BLaER1 treated with 17β-estradiol and CSF1 and Interleukin-3, amounts not matched to agents 10 nM and 100 nM (cell line): ENCODE data around the gene MAP4K2.

Source experiments
- H3K27ac ChIP-seq, 11 experiments: shearing (Covaris generic); formaldehyde crosslinking; 2 replicates each; pipeline ENCODE4 v1.8.1; 2022
- H3K27me3 ChIP-seq, 11 experiments: shearing (Covaris generic); formaldehyde crosslinking; 2 replicates each; pipeline ENCODE4 v1.8.1; 2022
- H3K36me3 ChIP-seq, 11 experiments: shearing (Covaris generic); formaldehyde crosslinking; 2 replicates each; pipeline ENCODE4 v1.8.1; 2022
- H3K4me1 ChIP-seq, 10 experiments: shearing (Covaris generic); formaldehyde crosslinking; 2 replicates each; pipeline ENCODE4 v1.8.1; 2022
- H3K4me2 ChIP-seq, 11 experiments: shearing (Covaris generic); formaldehyde crosslinking; 2 replicates each; pipeline ENCODE4 v1.8.1; 2022
- H3K4me3 ChIP-seq, 10 experiments: shearing (Covaris generic); formaldehyde crosslinking; 2 replicates each; pipeline ENCODE4 v1.8.1; 2022
- H3K9ac ChIP-seq, 11 experiments: shearing (Covaris generic); formaldehyde crosslinking; 2 replicates each; pipeline ENCODE4 v1.8.1; 2022
- H3K9me3 ChIP-seq, 11 experiments: shearing (Covaris generic); formaldehyde crosslinking; replicated peaks in 1 of 11; 2 replicates each; pipeline ENCODE4 v1.8.1; 2022
- H4K20me1 ChIP-seq, 11 experiments: shearing (Covaris generic); formaldehyde crosslinking; 2 replicates each; pipeline ENCODE4 v1.8.1; 2022
- Cebpa-rat ChIP-seq, 11 experiments: shearing (Covaris generic); IDR thresholded peaks; 2 replicates each; pipeline ENCODE4 v1.8.1; 2022

Gene MAP4K2

GRCh38 chr11:64794526-64794925 lies 8.5 kb downstream of the MAP4K2 start:
- H3K9me3 ChIP-seq = no peaks in the 10 kb centered on the region
- H3K9ac ChIP-seq = no peak overlapping the region; a peak in 1 of 22 replicates
- peak overlapping the region in 9 of 11 experiments; percentile 11 to 92 (median 75); a peak in 13 of 22 replicates for H3K4me2 ChIP-seq
- H4K20me1 ChIP-seq = peaks cover 0 to 55% (median 4%) of the 10 kb centered on the region in 11 experiments; a peak in 8 of 22 replicates
- no peak overlapping the region for H3K4me3 ChIP-seq
- no peaks in the 10 kb centered on the region for H3K27me3 ChIP-seq
- H3K4me1 ChIP-seq = peaks cover 21 to 70% (median 63%) of the 10 kb centered on the region in 10 experiments
- H3K36me3 ChIP-seq = peaks cover 17 to 96% (median 31%) of the 10 kb centered on the region in 11 experiments; a peak in 21 of 22 replicates
- no peak overlapping the region for H3K27ac ChIP-seq
- TF ChIP-seq Cebpa-rat (IDR thresholded peaks at IDR 0.05) = no peak

DNA sequence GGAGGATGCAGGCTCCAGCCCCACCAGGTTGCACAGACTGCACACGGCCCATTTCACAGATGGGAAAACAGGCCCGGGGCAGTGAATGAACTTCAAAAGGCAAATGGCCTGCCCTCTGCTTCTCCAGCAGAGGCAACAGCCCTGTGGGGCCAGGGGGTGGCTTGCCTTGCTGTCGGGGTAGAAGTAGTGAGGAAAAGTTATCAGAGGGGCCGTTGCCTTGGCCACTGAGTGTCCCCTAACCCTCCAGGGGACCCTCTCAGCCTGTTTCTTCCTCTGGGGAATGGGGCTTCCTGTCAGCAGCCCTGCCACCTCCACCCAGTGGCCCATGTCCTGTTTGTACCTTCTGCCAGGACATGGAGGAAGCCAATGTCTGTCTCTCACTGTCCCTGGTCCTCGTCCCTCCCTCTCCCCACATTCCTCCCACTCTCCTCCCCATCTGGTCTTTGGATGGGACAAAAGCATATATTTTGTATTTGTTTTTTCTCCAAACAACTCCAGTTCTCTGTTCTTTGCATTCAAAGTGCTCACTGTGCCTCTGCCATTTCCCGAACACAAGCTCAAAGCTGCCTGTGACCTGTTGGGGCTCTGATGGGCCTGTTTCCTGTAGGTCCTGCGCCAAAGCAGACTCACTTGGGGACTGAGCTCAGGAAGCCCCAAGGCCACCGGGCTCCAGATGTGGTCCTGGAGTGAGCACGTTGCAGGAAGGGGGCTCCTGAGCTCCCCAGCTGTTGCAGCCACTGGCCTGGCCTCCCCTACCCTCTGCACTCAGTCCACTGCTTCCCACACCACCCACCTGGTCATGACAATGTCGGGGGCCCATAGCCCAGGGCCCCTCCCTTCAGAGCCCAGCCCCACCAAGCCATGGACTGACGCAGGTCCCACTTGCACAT lies 9.5 kb downstream of the MAP4K2 start:
- peak overlapping the region in 8 of 11 experiments; percentile 4 to 62 (median 44); a peak in 15 of 22 replicates for H3K27ac ChIP-seq
- peak overlapping the region in 10 of 11 experiments; percentile 5 to 61 (median 36); a peak in 16 of 22 replicates for H3K9ac ChIP-seq
- peak overlapping the region; percentile 27 to 92 (median 75); a peak in 19 of 22 replicates for H3K4me2 ChIP-seq
- H3K4me1 ChIP-seq = peaks cover 16 to 60% (median 53%) of the 10 kb centered on the region in 10 experiments; a peak in 19 of 20 replicates
- 0 out of 20 replicates have a peak overlapping the region, but pooled peaks of 1 of the 10 experiments have one; percentile 22 for H3K4me3 ChIP-seq
- peaks cover 27 to 96% (median 41%) of the 10 kb centered on the region in 11 experiments; a peak in 21 of 22 replicates for H3K36me3 ChIP-seq
- TF ChIP-seq Cebpa-rat (IDR thresholded peaks at IDR 0.05) = no peak
- H3K9me3 ChIP-seq = no peaks in the 10 kb centered on the region
- H3K27me3 ChIP-seq = no peaks in the 10 kb centered on the region
- peaks cover 0 to 65% (median 4%) of the 10 kb centered on the region in 11 experiments; a peak in 8 of 22 replicates for H4K20me1 ChIP-seq

GRCh38 chr11:64792482-64792881 lies 10.5 kb downstream of the MAP4K2 start:
- Histone ChIP-seq H3K9ac (no peak overlapping the region), H3K9me3 (no peaks in the 10 kb centered on the region), H3K36me3 (peaks cover 27 to 90% (median 43%) of the 10 kb centered on the region in 11 experiments; a peak in 21 of 22 replicates), H3K27me3 (no peaks in the 10 kb centered on the region), H3K4me2 (peak overlapping the region in 1 of 11 experiments; percentile 84; a peak in 1 of 22 replicates), H3K27ac (no peak overlapping the region), H3K4me1 (peaks cover 16 to 57% (median 49%) of the 10 kb centered on the region in 10 experiments; a peak in 19 of 20 replicates), H4K20me1 (peaks cover 0 to 66% (median 4%) of the 10 kb centered on the region in 11 experiments; a peak in 8 of 22 replicates), H3K4me3 (no peak overlapping the region)
- TF ChIP-seq Cebpa-rat (IDR thresholded peaks at IDR 0.05) = no peak

- Histone ChIP-seq H3K27me3 (no peaks in the 10 kb centered on the region), H4K20me1 (peaks cover 0 to 61% (median 4%) of the 10 kb centered on the region in 11 experiments; a peak in 8 of 22 replicates), H3K9me3 (no peaks in the 10 kb centered on the region), H3K9ac (0 out of 22 replicates have a peak overlapping the region, but pooled peaks of 1 of the 11 experiments have one; percentile 14), H3K4me1 (peaks cover 16 to 51% (median 44%) of the 10 kb centered on the region in 10 experiments; a peak in 19 of 20 replicates), H3K36me3 (peaks cover 22 to 84% (median 38%) of the 10 kb centered on the region in 11 experiments; a peak in 21 of 22 replicates), H3K27ac (no peak overlapping the region), H3K4me3 (no peak overlapping the region), H3K4me2 (no peak overlapping the region)
- TF ChIP-seq Cebpa-rat (IDR thresholded peaks at IDR 0.05) = no peak
These were observed 11.2 kb downstream of the MAP4K2 start for GRCh38 chr11:64791781-64792291.

DNA sequence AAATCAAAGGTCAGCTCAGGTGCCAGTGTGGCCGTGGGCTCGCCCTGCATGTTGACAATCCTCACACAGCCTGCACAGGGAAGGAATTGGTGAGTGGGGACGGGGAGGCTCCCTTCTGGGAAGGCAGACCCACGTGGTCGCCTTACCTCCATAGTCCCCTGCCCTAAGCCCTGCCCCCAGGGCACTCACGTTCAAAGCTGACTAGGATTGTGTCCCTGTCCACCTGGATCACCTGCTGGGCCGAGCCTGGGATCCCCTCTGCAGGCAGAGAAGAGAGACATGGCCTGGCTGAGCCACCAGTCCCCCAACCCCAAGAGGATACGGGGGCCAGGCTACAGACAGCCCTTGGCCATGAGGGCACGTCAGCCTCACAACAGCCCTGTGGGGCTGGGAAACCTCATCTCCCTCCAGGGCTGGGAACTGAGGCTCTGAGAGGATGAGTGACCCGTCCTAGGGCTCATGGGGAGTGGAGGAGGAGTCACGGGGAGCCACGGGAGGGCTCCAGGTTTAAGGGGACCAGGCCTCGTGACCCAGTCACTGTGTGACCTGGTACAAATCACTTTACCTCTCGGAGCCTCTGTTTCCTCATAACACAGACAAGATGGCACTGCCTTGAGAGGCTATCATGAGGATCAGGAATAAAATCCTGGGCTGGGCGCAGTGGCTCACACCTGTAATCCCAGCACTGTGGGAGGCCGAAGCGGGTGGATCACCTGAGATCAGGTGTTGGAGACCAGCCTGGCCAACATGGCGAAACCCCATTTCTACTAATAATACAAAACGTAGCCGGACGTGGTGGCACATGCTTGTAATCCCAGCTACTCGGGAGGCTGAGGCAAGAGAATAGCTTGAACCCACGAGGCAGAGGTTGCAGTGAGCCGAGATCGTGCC lies 12.6 kb downstream of the MAP4K2 start:
- H3K9ac ChIP-seq = no peak overlapping the region; a peak in 1 of 22 replicates
- no peak overlapping the region for H3K4me2 ChIP-seq
- no peak overlapping the region for H3K4me3 ChIP-seq
- no peaks in the 10 kb centered on the region for H3K27me3 ChIP-seq
- TF ChIP-seq Cebpa-rat (IDR thresholded peaks at IDR 0.05) = no peak
- H3K4me1 ChIP-seq = peaks cover 8 to 37% (median 31%) of the 10 kb centered on the region in 10 experiments; a peak in 18 of 20 replicates
- no peak overlapping the region for H3K27ac ChIP-seq
- H4K20me1 ChIP-seq = peaks cover 0 to 50% (median 4%) of the 10 kb centered on the region in 11 experiments; a peak in 7 of 22 replicates
- H3K36me3 ChIP-seq = peaks cover 17 to 75% (median 29%) of the 10 kb centered on the region in 11 experiments; a peak in 21 of 22 replicates
- no peaks in the 10 kb centered on the region for H3K9me3 ChIP-seq

DNA sequence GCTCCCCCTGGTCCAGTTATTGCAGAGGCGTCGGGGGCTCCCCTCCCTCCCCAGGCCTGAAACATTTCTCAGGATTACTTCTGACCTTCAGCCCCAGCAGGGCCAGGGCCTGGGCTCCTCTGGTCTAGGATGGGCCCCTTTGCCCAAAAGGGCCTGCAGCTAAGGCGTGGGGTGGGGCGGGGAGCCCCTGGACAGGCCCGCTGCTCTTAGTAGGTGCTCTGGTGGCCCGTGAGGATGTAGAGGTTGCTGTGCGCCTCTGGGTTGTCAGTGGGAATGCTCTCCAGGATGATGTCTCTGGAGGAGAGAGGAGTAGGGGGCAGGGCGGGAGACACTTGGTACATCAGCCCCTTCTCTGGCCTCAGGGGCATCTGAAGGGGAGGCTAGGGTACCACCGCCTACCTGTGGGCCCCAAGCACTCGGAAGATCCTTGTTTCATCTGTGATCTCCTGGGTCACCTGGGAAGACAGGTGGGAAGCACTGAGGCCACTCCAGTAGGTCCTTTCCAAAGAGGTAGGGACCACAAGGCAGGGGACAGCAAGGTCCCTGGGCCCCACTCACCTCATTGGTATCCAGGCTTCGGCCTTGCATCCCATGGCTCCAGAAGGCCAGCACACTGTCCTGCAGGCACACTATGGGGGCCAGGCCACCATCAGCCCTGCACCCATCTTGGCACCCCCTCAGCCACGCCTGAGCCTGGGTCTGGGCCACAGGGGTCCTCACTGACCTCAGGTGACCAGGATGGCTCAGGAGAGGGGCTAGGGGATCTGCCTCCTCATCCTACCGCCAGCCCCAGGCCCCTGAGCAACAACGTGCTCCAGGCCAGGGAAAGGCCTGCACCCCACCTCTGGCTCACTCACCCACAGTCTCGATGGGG lies 13.4 kb downstream of the MAP4K2 start:
- TF ChIP-seq Cebpa-rat (IDR thresholded peaks at IDR 0.05) = no peak
- H3K9me3 ChIP-seq = no peaks in the 10 kb centered on the region
- H3K9ac ChIP-seq = no peak overlapping the region; a peak in 1 of 22 replicates
- H3K4me1 ChIP-seq = peaks cover 8 to 28% (median 24%) of the 10 kb centered on the region in 10 experiments; a peak in 18 of 20 replicates
- H3K36me3 ChIP-seq = peaks cover 17 to 66% (median 30%) of the 10 kb centered on the region in 11 experiments; a peak in 21 of 22 replicates
- peaks cover 0 to 43% (median 4%) of the 10 kb centered on the region in 11 experiments; a peak in 7 of 22 replicates for H4K20me1 ChIP-seq
- H3K4me2 ChIP-seq = no peak overlapping the region
- no peak overlapping the region for H3K4me3 ChIP-seq
- peak overlapping the region in 1 of 11 experiments; percentile 2; a peak in 1 of 22 replicates for H3K27ac ChIP-seq
- no peaks in the 10 kb centered on the region for H3K27me3 ChIP-seq
